ENCODE results near the gene WNT7A. TPM values are rescaled to one million over a fixed set of nuclear protein-coding genes. Genes with fewer than 3 reads are reported as not detected.

WNT7A gene
- total RNA-seq, 4 donors from 2014 or later, result 0.09 to 0.91 (median 0.73) TPM; not detected in 1

GRCh38 chr3:13843351-13843750 is 36.5 kb downstream of the WNT7A start:
- WGBS, 2 donors, result 40 to 50% methylated on average over 1 to 2 of the region's 5 CpGs
- Histone ChIP-seq H3K36me3 (no peaks in the 10 kb centered on the region), H3K27me3 (peaks cover 0 to 45% (median 0%) of the 10 kb centered on the region in 4 donors), H3K4me1 (peaks cover 0 to 7% (median 0%) of the 10 kb centered on the region in 3 donors), H3K9me3 (no peaks in the 10 kb centered on the region), H3K27ac (no peak overlapping the region), H3K4me3 (no peak overlapping the region)
- TF ChIP-seq POLR2A (IDR thresholded peaks at IDR 0.05) (no peak), CTCF (IDR thresholded peaks at IDR 0.05) (no peak)
- intact Hi-C loops (cut with DNase I), result no loop called here
- no peak for DNase-seq

GRCh38 chr3:13842226-13842625 is 37.6 kb downstream of the WNT7A start:
- no peak overlapping the region for H3K27ac ChIP-seq
- TF ChIP-seq CTCF (IDR thresholded peaks at IDR 0.05), result no peak
- TF ChIP-seq POLR2A (IDR thresholded peaks at IDR 0.05), result no peak
- H3K9me3 ChIP-seq, result no peaks in the 10 kb centered on the region
- peaks cover 0 to 48% (median 0%) of the 10 kb centered on the region in 4 donors for H3K27me3 ChIP-seq
- DNase-seq, result no peak
- whole genome bisulfite sequencing, 2 donors, result 70 to 80% methylated on average over 4 of the region's 4 CpGs
- H3K4me3 ChIP-seq, result no peak overlapping the region
- peaks cover 0 to 7% (median 0%) of the 10 kb centered on the region in 3 donors for H3K4me1 ChIP-seq
- H3K36me3 ChIP-seq, result no peaks in the 10 kb centered on the region
- intact Hi-C loops (cut with DNase I), result no loop called here

GRCh38 chr3:13841826-13842225 is 38.0 kb downstream of the WNT7A start:
- Histone ChIP-seq H3K4me3 (no peak overlapping the region), H3K27me3 (peaks cover 0 to 48% (median 0%) of the 10 kb centered on the region in 4 donors), H3K4me1 (peaks cover 0 to 10% (median 0%) of the 10 kb centered on the region in 3 donors), H3K9me3 (no peaks in the 10 kb centered on the region), H3K36me3 (no peaks in the 10 kb centered on the region), H3K27ac (no peak overlapping the region)
- 67 to 88% methylated on average over 4 of the region's 4 CpGs for WGBS, 2 donors
- no peak for TF ChIP-seq POLR2A (IDR thresholded peaks at IDR 0.05)
- TF ChIP-seq CTCF (IDR thresholded peaks at IDR 0.05), result no peak
- no peak for DNase-seq
- intact Hi-C loops (cut with DNase I), result no loop called here

- WGBS, 2 donors, result 72 to 73% methylated on average over 8 of the region's 8 CpGs
- peaks cover 0 to 16% (median 0%) of the 10 kb centered on the region in 3 donors for H3K4me1 ChIP-seq
- H3K9me3 ChIP-seq, result no peaks in the 10 kb centered on the region
- H3K36me3 ChIP-seq, result no peaks in the 10 kb centered on the region
- TF ChIP-seq CTCF (IDR thresholded peaks at IDR 0.05) (no peak), POLR2A (IDR thresholded peaks at IDR 0.05) (no peak)
- no peak for DNase-seq
- intact Hi-C loops (cut with DNase I), result no loop called here
- H3K27ac ChIP-seq, result no peak overlapping the region
- peaks cover 0 to 50% (median 0%) of the 10 kb centered on the region in 4 donors for H3K27me3 ChIP-seq
- H3K4me3 ChIP-seq, result no peak overlapping the region
Observed at GRCh38 chr3:13841141-13841540, 38.7 kb downstream of the WNT7A start.

GRCh38 chr3:13840456-13840855 is 39.4 kb downstream of the WNT7A start:
- Histone ChIP-seq H3K9me3 (no peaks in the 10 kb centered on the region), H3K27ac (no peak overlapping the region), H3K4me1 (peaks cover 0 to 16% (median 0%) of the 10 kb centered on the region in 3 donors), H3K27me3 (peaks cover 0 to 45% (median 0%) of the 10 kb centered on the region in 4 donors), H3K4me3 (no peak overlapping the region), H3K36me3 (no peaks in the 10 kb centered on the region)
- intact Hi-C loops (cut with DNase I), result no loop called here
- 73 to 77% methylated on average over 2 of the region's 2 CpGs for WGBS, 2 donors
- DNase-seq, result no peak
- TF ChIP-seq CTCF (IDR thresholded peaks at IDR 0.05) (no peak), POLR2A (IDR thresholded peaks at IDR 0.05) (no peak)

Data from esophagus squamous epithelium (tissue), 5 donors.